Ishikawa (cell line): Measurements from ENCODE around the gene DYRK1B.

Source experiments
- CEBPB ChIP-seq: IDR thresholded peaks from 2 replicates; pipeline ENCODE4 v1.6.1; 2012
- EGR1 ChIP-seq: IDR thresholded peaks from 2 replicates; pipeline ENCODE4 v1.6.1; 2012
- TAF1 ChIP-seq: IDR thresholded peaks from 2 replicates; pipeline ENCODE4 v1.6.1; 2012; ENCODE audit warnings: low read depth, mild to moderate bottlenecking
- TCF12 ChIP-seq: IDR thresholded peaks from 2 replicates; pipeline ENCODE4 v1.6.1; 2012; ENCODE audit warnings: low read depth
- USF1 ChIP-seq: IDR thresholded peaks from 2 replicates; pipeline ENCODE4 v1.6.1; 2012

GRCh38 chr19:39778763-39779162 is 55.2 kb downstream of the DYRK1B start, which contains the start of gene LEUTX:
- TF ChIP-seq EGR1 (no peak), TAF1 (no peak), TCF12 (no peak), CEBPB (no peak), USF1 (no peak)
